Stimulated activated CD8-positive, alpha-beta memory T cell treated with anti-CD3 and anti-CD28 coated beads, Interleukin-4, amount 100 ng/mL, for 48 hours (primary cell): ENCODE measurements around the gene WDR64.
A peak's percentile ranks its signal among the peaks of the same experiment; 100 is the strongest.
"Not testable (repeated sequence)": the region's sequence is repeated elsewhere in the genome, so short reads cannot be mapped to it uniquely, and the experiment has no call there.

Experiments used
- DNase-seq: peaks from one replicate; pipeline ENCODE4 v3.0.0-alpha.2; 2020

WDR64 gene

GRCh38 chr1:241706257-241706656, 54.2 kb downstream of the WDR64 start:
- DNase-seq = no peak

GRCh38 chr1:241706967-241707366, 54.9 kb downstream of the WDR64 start:
- no peak for DNase-seq

- no peak for DNase-seq
These were observed 55.4 kb downstream of the WDR64 start for GRCh38 chr1:241707442-241707841.

- DNase-seq = no peak
These were observed 59.2 kb downstream of the WDR64 start for GRCh38 chr1:241711326-241711725.

- no peak for DNase-seq
These were observed 61.2 kb downstream of the WDR64 start for GRCh38 chr1:241713316-241713715.

- no peak for DNase-seq
These were observed 62.5 kb downstream of the WDR64 start for GRCh38 chr1:241714321-241715218.

GRCh38 chr1:241715435-241715834, 63.4 kb downstream of the WDR64 start:
- DNase-seq = no peak

- no peak for DNase-seq
These were observed 63.9 kb downstream of the WDR64 start for GRCh38 chr1:241715956-241716355.

- DNase-seq = peak; percentile 29
These were observed 65.0 kb downstream of the WDR64 start for GRCh38 chr1:241716915-241717656.

- DNase-seq = no peak
These were observed 65.9 kb downstream of the WDR64 start for GRCh38 chr1:241717975-241718374.

GRCh38 chr1:241721011-241721410, 68.9 kb downstream of the WDR64 start:
- DNase-seq = no peak

GRCh38 chr1:241722947-241723346, 70.9 kb downstream of the WDR64 start:
- DNase-seq = no peak

- no peak for DNase-seq
These were observed 72.8 kb downstream of the WDR64 start for GRCh38 chr1:241724741-241725356.

GRCh38 chr1:241730031-241730430, 78.0 kb downstream of the WDR64 start:
- no peak for DNase-seq

GRCh38 chr1:241733899-241734298, 81.8 kb downstream of the WDR64 start:
- DNase-seq = no peak

- no peak for DNase-seq
These were observed 82.5 kb downstream of the WDR64 start for GRCh38 chr1:241734533-241734932.

GRCh38 chr1:241735493-241735926, 83.4 kb downstream of the WDR64 start:
- not testable (repeated sequence) for DNase-seq

GRCh38 chr1:241736387-241736786, 84.3 kb downstream of the WDR64 start:
- DNase-seq = no peak

- DNase-seq = no peak
These were observed 86.4 kb downstream of the WDR64 start for GRCh38 chr1:241738284-241739078.

GRCh38 chr1:241742084-241742483, 90.0 kb downstream of the WDR64 start:
- no peak for DNase-seq

GRCh38 chr1:241744591-241744990, 92.5 kb downstream of the WDR64 start:
- DNase-seq = no peak

- DNase-seq = no peak
These were observed 95.9 kb downstream of the WDR64 start for GRCh38 chr1:241747992-241748391.
